ENCODE results near the gene PYGM.

The PYGM gene

DNA sequence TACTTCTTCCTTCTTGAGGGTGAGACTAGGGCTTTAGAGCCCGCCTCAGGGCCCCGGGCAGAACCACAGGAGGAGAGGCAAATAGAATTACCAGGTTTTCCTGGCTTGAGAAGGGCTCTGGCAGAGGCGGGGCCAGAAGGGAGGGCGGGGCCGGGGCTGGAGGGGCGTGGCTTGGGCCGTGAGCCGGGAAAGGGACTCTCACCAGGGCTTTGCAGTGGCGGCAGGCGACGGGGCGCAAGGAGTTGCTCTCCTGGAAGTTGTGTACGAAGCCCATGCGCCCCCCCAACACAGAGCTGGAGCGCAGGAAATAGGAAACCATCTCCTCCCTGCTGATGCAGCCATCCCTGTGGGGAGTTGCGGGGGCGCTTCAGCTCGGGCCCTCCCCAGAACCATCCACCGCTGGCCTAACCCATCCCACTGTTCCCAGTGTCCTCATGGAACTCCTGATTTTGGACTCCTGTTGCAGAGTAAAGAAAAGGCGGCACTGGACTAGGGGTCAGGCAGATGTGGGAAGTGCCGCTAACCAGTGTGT, 29.9 kb downstream of the PYGM start:
- DNase-seq = no peak

DNA sequence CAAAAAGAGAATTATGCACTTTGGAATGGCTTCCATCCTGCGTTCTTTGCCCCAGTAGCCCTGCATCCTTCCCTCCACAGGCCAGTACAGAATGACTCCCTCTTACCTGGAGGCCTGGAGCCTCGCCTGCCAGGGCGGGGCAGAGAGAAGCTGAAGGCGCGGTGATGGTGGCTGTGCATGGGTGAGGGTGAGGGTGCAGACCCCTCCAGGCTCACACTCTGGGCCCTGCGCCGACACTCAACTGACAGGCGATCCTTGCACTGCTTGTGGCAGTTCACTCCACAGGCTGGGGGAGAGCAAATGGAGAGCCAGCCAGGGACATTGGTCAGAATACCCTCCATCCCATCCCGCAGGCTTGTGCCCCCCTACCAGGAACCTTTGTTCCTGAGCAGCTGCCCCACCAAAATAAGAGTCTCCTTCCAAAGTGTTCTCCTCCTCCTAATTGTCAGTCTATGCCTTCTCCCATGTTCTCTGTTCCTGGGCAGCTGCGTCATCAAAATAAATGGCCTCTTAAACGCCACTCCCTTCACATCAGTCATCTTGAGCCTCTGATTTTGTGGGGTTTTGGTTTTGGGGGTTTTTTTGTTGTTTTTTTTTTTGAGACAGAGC, 30.9 kb downstream of the PYGM start:
- DNase-seq = no peak

DNA sequence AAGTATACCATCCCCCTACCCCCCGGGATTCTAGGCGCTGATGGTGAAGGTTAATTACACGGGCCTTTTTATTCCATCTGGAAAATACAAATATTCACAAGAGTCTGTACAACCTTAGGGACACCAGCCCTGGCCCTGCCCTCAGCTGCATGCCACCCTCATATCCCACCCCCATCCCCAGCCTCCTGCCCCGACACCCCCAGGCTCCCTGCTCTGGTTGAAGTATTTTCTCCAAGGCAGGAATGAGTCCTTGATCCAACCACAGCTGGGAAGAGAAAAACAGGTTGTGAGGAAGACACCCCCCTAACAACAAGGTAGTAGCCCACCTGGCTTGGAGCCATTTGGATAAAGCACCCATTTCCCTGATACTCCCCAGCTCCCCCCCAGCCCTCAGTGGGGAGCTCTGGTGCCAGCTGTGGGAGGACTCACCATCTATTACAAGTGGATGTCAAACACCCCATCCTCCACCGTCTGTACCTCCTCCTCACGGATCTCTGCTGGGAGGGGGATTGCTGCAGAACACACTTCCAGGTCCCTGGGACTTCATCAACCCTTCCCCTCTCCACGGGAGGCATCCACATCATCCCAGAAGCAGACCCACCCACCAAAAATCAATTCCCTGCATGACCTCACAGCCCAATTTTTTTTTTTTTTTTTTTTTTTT, 32.8 kb downstream of the PYGM start:
- no peak for DNase-seq

DNA sequence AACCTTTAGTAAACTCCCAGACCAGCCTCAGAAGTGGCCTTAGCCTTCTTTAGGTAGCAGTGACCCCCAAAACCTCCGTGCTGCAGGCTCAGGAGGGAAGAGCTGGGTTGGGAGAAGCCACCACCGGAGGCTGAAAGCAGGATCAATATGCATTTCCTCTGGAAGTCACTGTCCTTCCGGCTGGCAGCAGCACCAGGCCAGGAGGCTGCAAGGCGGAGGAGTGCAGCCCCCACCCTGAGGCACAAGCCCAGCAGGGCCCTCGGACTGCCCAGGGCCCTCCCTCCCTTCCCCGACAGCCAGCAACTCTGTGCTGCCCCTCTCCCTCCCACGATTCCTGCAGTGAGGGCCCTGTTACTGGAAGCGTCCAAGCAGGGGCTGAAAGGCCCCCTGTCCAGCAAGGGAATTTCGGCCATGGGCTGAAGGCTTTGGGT, 33.5 kb downstream of the PYGM start:
- no peak for DNase-seq

DNA sequence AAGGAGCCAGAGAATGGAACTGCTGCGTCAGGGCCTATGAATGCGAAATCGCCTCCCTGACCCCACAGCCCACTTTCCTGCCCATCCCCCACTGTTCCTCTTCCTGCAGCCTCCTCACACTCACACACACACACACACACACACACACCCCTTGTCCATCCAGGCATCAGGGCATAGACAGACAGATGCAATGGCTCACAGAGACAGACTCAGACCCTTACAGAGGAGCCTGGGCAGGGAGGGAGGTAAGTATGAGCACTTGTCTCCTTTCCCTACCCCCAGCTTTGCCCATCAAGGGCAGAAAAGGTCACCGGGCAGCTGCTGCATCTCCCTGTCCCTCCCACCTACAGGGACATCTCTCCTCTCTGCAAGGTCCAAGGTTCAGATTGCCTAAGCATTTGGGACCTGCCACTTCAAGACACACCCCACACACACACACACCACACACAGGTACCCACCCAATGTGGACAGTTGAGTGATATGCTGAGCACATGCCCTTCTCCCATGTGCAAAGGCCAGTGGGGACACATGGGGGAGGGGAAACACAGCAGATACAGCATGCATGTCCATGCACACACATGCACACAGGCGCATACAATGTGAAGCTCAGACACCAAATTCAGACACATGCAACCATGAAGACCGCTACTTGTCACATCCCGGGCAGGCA, 34.8 kb downstream of the PYGM start:
- DNase-seq = no peak

DNA sequence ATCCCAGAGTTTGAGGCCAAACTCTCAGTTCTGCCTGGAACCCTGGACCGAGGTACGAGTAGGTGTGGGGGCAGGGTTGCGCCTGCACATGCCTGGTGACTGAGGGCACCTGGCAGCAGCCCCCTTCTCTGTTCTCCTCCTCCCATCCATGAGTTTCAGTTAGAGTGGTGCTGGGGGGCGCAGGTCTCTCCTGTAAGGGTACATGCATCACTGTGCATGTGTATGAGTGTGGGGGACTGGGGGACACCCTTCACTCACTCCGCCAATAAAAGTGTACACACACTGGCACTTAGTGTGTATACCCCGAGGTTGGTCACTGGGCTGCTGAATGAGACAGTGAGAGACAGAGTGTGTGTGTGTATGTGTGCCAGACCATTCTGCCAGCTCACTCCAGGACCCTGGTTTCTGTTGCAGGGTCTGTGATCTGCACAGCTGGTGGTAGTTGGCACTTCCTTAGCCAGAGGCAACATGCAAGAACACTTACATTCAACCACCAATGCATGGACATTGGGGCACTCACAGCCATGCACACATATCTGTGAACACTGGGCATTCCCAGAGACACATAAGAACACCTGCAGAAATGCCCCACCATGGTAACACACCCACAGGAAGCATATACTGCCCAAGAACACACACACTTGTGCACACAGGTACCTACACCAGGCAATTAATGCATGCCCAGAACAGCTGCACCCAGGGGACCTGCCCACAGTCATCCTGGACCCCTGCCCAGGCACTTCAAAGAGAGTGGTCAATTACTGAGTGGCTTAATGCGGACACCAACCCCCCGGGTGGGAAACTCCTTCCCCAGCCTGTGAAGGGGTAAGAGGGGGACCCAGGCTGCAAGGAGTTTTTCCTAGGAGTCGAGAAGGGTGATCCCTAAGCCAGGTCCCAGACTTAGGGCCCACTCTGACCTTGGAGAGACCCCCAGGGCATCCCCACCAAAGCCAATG, 35.6 kb downstream of the PYGM start:
- no peak for DNase-seq

DNA sequence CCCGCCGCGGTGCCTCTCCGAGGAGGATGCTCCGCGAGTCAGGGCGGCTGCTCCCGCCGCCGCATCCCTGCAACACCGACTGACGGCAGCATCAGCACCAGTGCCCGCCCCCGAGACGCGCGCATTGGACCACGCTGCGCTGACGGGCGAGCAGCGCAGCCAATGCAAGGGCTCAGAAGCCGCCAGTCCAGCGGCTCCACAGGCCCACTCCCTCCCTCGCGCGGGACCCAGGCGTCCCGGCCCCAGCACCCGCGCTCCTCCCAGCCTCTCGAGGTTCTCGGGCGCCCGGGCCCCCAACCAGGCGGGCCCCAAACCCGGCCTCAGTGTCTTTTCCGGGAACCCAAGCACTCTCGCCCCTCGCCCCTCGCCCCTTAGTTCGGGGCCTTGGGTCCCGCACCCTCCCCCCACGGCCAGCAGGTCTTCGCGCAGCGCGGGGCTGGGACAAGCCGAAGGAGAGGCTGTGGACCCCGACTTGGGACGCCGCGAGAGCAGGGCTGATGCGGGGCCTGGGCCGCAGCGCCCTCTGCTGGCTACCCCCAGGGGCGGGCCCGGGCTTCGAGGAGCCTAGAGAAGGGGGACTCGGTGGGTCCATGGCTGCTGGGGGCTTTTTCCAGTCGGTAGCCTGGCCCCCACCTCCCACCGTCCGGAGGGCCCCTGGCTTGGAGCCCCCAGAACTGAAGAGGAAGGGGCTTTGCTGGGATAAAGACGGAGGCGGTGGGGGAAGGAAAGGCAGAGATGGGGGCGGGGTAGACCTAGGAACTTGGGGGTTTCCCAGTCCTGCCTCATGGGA, 36.5 kb downstream of the PYGM start, which contains the start of gene NRXN2:
Gene NRXN2 (minus strand): TSS at position 81 of the 790 bp plus-strand sequence. CDS start 9,498 bp downstream, outside the sequence.
- DNase-seq = peak; percentile 81

DNA sequence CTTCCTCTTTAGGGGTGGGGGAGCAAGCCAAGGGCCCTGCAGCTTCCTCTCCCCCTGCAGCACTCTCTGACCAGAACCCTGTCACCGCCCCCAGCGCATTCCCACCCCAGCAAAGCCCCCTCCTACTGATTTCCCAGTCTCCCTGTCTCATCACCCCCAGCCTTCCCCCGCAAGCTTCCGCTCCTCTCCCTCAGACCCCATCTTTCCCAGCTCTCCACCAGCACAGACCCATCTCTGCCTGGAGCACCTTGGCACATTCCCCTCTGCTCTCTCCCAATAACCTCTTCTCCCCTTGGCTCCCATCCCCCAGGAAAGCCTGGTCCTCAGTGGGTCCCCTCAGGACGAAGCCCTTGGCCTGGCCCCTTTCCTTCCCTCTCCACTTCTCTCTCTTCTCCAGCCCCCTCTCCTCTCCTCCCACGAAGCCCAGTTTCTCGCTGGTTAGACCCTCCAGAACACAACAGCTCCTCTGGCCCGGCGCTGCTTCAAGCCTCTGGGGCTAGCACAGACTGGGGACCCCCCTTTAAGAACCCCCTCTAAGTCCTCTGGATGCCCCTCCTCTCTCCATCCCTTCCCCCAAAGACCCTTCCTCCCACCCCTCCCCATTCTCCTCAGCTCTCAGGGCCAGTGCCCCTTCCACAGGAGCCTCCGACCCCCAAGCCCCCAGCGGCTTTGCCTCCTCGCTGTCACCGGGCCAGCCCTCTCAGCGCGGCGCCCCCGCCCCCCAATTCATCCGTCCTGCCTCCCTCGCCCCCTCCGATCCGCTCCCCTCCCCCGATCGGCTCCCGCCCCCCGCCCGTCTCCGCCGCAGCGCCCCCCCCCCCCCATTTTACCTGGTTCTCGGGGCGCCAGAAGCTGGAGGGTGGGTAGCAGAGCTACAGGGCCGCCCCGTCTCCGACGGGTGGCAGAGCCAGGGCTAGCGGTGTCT, 37.4 kb downstream of the PYGM start:
- no peak for DNase-seq

DNA sequence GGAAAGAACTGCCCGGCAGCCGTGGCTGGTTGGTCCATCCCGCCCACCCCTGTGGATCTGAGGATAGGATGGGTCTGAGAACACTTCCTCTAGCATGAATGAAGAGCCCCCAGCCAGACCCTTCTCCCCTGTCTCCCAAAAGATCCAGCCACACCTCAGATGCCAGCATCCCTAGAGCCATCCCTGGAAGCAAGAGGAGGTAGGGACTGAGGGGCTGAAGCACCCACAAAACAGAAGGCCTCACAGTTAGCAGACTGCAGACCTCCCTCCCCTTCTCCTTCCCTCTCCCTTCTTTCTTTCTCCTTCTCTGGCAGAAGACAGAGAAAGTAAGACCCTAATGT, 38.4 kb downstream of the PYGM start:
- no peak for DNase-seq

DNA sequence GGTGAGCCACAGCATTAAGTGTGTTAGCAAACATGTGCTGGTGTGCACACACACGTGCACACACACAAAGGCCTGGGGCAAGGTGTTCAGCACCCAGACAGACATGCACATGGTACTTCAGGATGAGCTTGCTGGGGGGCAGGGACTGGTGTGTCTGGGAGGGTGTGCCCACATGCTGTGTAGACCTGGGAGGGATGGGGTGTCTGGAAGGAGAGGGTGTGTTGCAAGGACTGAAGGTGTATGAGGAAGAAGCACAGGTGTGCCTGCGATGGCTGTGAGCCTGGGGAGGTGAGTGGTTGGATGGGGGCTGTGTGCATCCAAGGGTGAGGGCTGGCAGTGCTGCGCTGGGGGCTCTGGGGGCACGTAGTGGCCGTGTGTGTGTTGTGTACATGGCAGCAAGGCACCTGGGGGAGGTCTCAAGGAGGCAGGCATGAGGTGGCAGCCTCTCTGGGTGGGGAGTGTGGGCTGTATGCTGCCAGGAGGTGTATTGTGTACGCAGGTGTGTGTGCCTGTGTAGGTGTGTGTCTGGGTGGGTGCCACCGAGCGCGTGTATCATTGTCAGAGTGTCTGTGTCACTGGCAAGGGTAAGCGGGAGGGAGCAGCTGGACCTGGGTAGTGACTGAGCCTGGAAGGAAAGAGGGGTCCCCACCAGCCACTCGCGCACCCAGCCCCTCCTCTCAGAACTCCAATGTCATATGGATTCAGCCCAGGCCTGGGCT, 39.0 kb downstream of the PYGM start:
- no peak for DNase-seq

DNA sequence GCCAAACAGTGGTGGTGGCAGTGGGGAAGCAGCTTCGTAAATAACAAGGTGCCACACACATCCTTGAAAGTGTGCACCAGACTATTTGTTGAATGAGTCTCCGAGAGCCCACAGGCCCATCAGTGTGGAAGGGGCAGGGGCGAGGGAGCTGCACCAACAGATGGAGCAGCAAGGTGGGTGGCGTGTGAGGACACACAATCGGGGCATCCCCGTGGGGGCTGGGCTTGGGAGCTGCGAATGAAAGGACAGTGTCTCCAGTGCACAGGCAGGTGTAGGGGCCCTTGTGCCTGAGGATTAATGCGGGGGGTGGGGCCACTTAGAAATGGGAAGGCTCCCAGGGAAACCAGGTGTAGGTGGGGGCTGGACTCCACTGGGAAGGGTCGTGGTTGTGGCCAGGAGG, 39.6 kb downstream of the PYGM start:
- no peak for DNase-seq

DNA sequence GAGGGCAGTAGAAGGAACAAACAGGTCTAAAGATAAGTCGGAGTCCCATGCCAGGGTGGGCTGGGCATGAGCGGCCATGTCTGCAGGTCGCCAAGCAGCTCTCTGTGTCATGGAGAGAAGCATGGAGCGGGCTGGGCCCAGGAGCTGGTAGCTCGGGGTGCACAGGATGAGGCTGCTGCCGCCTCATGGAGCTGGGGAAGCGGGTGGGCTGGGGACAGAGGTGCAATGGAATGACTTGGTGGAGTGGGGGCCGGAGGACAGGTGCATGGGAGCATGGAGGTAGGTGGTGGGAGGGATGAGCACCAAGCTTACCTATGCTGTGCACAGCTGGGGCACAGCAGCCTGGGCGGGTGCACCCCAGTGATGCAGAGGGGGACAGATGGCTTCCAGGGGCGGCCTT, 40.4 kb downstream of the PYGM start:
- no peak for DNase-seq

DNA sequence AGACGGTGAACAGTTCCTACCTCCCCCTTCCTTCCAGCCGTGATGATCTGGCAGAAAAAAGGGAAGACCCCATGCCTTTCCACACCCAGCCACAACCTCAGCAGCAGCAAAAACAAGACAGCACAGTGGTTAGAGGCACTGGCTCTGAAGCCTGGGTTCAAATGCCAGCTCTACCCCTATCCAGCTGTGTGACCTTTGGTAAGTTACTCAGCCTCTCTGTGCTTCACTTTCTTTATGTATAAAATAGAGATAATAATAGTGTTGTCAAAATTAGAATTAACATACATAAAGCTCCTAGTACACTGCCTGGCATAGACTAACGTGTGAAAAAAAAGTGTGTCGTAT, 41.0 kb downstream of the PYGM start:
- DNase-seq = no peak

DNA sequence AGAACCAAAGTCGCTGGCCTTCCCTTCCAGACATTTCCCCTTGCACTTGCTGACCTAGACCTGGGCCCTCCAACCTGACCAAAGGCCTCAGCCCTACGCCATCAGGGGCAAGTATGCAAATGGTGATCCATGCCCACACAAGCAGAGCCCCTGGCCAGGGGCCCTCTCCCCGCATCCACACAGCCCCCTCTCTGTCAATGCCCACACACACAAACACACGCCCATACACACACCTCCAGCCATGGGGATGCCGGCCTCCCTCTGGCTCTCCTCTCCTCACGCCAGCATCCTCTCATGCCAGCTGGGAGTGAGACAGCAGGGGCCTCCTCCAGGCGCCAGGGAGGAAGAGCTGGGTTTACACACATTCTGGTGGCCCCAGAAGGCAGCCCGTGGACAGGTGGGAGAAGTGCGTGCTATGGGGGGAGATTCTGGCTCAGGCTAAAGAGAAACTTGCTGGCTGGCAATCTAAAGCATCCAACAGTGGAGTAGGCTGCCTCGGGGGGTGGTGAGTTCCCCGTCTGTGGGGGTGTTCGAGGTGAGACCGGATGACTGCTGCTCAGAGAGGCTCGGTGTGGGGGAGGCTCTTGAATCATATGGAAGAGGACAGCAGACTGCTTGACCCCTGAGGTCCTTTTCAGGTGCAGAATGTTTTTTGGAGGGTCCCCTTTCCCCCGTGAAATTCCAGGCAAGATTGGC, 41.5 kb downstream of the PYGM start:
- no peak for DNase-seq

DNA sequence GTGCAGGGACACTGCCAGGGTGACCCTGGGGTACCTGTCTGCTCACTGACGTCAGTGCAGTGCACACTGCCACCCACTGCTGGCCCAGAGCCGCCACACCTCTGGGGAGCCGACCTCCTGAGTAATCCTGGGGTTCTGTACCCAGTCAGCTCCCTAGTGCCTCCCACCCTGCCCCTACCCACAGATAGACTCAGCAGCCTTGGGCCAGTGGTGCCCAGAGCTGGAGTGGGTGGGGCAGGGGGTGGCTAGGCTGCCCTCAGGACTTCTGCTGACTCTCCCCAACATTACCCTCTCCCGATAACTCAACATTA, 42.6 kb downstream of the PYGM start:
- DNase-seq = no peak

DNA sequence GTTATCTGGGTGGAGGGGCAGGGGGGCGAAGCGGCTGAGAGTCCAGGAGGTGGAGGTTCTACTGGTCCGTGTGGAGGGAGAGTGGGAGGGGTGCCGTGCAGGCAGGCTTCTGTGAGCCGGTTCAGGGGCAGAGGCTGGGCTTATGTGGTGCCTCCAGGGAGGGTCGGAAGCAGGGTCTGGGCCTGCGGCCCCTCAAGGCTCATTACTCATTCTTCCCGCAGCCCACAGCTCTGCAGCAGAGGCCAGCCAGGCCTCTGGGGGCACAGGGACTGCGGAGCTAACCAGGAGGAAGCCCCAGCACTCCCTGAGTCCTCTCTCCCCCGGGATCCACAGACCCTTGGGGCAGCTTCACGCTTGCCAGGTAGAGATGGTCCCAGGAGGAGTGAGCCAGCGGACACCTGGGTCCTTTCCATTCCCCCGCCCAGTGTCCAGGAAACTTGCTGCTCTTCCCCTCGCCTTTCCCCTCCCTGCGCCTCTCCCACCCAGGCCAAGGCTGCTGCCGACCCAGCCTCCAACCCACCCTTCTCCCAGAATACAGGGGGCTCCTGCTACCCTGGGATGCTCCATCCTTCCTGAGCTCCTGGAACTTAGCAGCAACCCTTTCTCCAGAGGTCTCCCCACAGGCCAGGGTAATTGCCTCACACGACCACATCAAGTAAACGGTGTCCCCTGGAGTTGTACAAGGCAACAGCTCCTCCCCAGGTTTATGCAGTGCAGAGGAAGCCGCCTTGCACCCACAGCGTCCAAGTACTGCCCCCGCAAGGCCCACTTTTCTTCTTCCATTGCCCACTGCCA, 43.1 kb downstream of the PYGM start:
- no peak for DNase-seq

DNA sequence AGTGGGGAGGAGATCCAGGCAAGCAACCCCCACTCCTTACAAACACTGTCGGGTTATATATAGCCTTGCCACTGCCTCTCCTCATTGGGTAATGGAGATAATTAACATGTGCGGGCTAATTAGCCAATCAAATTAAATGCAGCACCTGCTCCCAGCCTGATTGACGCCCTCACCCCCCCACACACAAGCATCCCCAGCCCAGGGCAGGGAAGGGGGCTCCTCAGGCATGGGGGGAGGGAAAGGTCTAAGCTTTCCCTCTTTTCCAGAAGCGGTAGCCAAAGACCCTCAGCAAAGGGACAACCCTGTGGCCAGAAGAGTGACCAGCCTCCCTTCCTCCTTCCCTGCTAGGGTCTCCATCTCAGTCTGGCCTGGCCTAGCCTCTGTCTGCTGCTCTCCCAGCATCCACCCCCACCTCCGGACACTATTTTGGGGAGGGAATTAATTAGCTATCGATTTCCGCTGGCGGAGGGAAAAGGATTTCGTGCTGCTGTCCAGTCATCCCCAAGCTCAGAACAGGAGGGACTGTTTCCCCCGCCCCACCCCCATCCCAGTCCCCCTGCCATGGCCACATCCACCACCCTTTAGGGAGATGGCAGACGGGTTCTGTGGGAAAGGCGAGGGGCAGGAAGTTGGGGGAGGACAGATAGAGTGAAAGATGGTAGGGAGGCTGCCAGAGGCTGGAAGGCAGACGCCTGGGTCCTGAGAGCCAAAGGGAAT, 43.9 kb downstream of the PYGM start:
- no peak for DNase-seq

DNA sequence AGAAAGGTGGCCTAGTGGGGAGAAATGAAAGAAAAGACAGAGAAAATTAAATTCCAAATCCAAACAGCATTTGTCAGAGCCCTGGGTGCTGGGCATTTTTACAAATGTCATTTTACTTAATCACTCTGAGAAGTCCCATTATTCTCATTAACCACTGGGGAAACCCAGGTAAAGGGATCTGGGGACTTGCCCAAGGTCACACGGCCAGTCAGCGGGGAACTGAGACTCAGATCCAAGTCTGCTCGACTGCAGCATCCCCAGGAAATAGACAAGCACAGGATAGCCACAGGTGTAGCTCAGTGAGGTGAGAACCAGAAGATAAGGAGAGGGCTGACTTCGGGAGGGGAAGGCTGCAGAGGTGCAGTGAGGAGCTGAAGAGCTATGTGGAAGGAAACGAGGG, 44.7 kb downstream of the PYGM start:
- DNase-seq = no peak

Data from HCEC 1CT (cell line).